ENCODE data around the gene CCL15.

The CCL15 gene

DNA sequence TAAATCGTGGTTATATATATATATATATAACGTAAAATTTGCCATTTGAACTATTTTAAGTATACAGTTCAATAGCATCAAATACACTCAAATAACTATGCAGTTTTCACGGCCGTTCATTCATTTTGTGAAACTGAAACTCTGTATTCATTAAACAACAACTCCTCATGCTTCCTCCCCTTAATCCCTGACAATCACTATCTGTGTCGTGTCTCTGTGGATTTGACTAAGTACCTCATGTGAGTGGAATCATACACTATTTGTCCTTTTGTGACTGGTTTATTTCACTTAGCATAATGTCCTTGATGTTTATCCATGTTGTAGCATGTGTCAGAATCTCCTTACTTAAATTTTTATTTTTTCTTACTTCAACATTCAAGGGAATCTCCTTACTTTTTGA is 13.6 kb upstream of the CCL15 start:
- no peak for DNase-seq
- TF ChIP-seq, protein P1, sequence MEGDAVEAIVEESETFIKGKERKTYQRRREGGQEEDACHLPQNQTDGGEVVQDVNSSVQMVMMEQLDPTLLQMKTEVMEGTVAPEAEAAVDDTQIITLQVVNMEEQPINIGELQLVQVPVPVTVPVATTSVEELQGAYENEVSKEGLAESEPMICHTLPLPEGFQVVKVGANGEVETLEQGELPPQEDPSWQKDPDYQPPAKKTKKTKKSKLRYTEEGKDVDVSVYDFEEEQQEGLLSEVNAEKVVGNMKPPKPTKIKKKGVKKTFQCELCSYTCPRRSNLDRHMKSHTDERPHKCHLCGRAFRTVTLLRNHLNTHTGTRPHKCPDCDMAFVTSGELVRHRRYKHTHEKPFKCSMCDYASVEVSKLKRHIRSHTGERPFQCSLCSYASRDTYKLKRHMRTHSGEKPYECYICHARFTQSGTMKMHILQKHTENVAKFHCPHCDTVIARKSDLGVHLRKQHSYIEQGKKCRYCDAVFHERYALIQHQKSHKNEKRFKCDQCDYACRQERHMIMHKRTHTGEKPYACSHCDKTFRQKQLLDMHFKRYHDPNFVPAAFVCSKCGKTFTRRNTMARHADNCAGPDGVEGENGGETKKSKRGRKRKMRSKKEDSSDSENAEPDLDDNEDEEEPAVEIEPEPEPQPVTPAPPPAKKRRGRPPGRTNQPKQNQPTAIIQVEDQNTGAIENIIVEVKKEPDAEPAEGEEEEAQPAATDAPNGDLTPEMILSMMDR (IDR thresholded peaks at IDR 0.05) = no peak
- Histone ChIP-seq H3K27me3 (peaks cover 0 to 7% of the 10 kb centered on the region in 2 donors), H3K9me3 (peaks cover 2 to 16% (median 13%) of the 10 kb centered on the region in 3 donors), H3K4me3 (no peak overlapping the region), H3K27ac (no peak overlapping the region), H3K36me3 (no peaks in the 10 kb centered on the region), H3K4me1 (no peaks in the 10 kb centered on the region)
- intact Hi-C loops (cut with DNase I; ENCODE audit: low total_unique reads) = no loop called here

DNA sequence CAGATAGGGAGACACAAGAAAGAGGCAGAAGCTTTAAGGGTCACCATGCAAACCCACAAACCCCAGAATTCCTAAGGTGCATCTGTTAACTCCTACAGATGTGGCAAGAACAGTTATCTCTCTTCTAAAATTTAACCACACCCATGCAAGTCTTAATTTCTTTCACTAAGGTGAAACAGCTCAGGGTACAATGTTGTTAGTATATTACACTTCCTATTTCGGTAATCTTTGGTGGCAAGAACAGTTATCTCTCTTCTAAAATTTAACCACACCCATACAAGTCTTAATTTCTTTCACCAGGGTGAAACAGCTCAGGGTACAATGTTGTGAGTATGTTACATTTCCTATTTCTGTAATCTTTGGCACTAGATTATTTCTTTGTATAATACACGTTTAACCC is 9.8 kb upstream of the CCL15 start:
- intact Hi-C loops (cut with DNase I; ENCODE audit: low total_unique reads) = no loop called here
- H3K36me3 ChIP-seq = no peaks in the 10 kb centered on the region
- H3K4me1 ChIP-seq = no peaks in the 10 kb centered on the region
- peaks cover 5 to 29% (median 13%) of the 10 kb centered on the region in 3 donors for H3K9me3 ChIP-seq
- H3K27ac ChIP-seq = no peak overlapping the region
- H3K4me3 ChIP-seq = no peak overlapping the region
- DNase-seq = no peak
- TF ChIP-seq, protein P1 (IDR thresholded peaks at IDR 0.05) = no peak
- peaks cover 0 to 7% of the 10 kb centered on the region in 2 donors for H3K27me3 ChIP-seq

DNA sequence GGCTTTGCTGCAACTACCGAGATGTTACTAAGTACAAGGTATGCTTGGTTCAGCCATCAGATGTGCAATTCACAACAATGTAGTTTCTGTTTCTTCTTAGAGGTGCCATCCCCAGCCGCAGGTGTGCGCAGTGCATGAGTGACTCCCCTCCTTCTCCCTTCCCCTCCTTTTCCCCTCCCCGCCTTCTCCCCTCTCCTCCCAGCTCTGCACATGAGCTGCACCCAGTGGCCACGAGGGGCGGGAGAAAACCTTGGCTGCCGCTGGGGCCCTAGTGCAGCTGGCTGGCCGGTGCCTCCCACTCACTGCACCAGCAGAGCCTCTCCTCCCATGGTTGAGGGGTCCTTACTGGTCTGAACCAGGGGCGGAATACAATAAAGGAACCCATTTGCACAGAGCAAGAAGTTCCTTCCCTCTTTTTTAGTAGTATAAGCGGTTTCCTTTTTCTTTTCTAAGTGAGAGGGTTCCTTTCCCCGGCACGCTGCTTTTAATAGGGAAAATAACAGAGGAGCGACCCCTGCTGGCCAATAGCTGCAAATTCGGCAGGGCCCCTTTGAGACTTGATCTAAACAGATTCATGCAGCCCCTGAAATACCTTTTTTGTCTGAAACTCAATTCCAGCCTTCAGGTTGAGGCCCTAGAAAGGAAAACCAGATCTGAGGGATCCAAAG is 7.8 kb upstream of the CCL15 start:
- no peaks in the 10 kb centered on the region for H3K36me3 ChIP-seq
- intact Hi-C loops (cut with DNase I; ENCODE audit: low total_unique reads) = no loop called here
- no peaks in the 10 kb centered on the region for H3K4me1 ChIP-seq
- no peak overlapping the region for H3K4me3 ChIP-seq
- H3K9me3 ChIP-seq = peaks cover 5 to 29% (median 13%) of the 10 kb centered on the region in 3 donors
- TF ChIP-seq, protein P1 (IDR thresholded peaks at IDR 0.05) = no peak
- no peak for DNase-seq
- H3K27me3 ChIP-seq = peaks cover 0 to 7% of the 10 kb centered on the region in 2 donors
- H3K27ac ChIP-seq = no peak overlapping the region

DNA sequence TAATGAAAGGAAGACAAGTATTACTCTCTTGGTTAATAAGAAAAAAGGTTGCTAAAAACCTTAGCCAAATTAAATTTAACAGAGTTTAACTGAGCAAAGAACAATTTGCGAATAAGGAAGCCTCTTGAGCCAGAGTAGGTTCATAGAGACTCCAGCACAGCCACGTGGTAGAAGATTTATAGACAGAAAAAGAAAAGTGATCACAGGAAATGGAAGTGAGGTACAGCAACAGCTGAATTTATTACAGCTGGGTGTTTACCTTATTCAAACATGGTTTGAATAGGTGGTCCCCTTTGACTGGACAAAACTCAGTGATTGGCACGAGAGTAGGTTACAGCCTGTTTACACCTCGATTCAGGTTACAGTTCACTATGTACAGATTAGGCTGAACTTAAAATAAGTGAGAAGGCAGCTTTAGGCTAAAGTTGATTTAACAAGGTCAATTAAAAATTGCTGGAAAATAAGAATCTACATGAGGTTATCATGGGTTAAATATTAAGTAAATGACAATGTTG is 3.3 kb upstream of the CCL15 start:
- Histone ChIP-seq H3K4me1 (no peaks in the 10 kb centered on the region), H3K27me3 (no peaks in the 10 kb centered on the region), H3K27ac (no peak overlapping the region), H3K9me3 (peaks cover 0 to 10% (median 2%) of the 10 kb centered on the region in 3 donors), H3K4me3 (no peak overlapping the region), H3K36me3 (no peaks in the 10 kb centered on the region)
- TF ChIP-seq, protein P1 (IDR thresholded peaks at IDR 0.05) = no peak
- intact Hi-C loops (cut with DNase I; ENCODE audit: low total_unique reads) = no loop called here
- DNase-seq = no peak

DNA sequence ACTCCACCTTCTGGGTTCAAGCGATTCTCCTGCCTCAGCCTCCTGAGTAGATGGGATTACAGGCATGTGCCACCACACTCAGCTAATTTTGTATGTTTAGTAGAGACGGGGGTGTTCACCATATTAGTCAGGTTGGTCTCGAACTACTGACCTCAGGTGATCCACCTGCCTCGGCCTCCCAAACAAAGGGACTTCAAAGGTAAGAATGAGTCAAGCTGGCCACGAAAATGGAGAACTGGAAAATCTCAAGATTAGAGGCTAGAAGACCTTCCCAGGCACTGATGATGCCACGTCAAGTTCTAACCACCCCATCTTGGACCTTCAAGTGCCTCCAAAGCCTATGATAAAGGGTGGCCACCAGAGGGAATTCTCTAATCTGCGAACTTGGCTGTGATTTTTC is 1.3 kb upstream of the CCL15 start:
- H3K4me3 ChIP-seq = no peak overlapping the region
- no peak for DNase-seq
- H3K9me3 ChIP-seq = no peaks in the 10 kb centered on the region
- TF ChIP-seq, protein P1 (IDR thresholded peaks at IDR 0.05) = no peak
- H3K4me1 ChIP-seq = no peaks in the 10 kb centered on the region
- no peak overlapping the region for H3K27ac ChIP-seq
- H3K36me3 ChIP-seq = no peaks in the 10 kb centered on the region
- intact Hi-C loops (cut with DNase I; ENCODE audit: low total_unique reads) = no loop called here
- peaks cover 0 to 3% of the 10 kb centered on the region in 2 donors for H3K27me3 ChIP-seq
